ENCODE data around the gene PFN2.
A peak's percentile ranks its signal among the peaks of the same experiment; 100 is the strongest.

PFN2 gene

DNA sequence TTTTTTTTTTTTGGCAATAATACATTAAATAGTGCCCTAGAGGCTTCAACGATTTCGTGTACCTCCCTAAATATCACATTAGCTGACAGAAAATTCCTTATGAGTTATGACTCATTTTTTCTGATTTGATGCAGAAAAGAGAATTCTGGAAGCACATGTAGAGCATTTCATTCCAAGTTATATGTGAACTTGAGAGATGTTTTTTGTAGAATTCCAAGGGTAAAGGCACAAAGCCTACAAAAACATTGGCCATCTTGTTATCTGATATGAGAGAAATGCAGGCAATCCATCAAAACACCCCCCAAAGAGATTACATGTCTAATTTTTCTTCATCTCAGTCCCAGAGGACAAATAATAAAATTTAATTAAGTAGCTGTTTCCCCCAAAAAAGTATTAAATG is 6.7 kb upstream of the PFN2 start:
- Mint-ChIP-seq H3K27me3 (peaks cover 5% of the 10 kb centered on the region), H3K27ac (no peak overlapping the region), H3K9me3 (ENCODE audit: low read depth) (no peaks in the 10 kb centered on the region), H3K4me3 (no peak overlapping the region), H3K4me1 (ENCODE audit: low read depth) (no peaks in the 10 kb centered on the region), H3K36me3 (no peaks in the 10 kb centered on the region)

- peaks cover 8% of the 10 kb centered on the region for H3K4me1 Mint-ChIP-seq (ENCODE audit: low read depth)
- no peaks in the 10 kb centered on the region for H3K36me3 Mint-ChIP-seq
- no peaks in the 10 kb centered on the region for H3K9me3 Mint-ChIP-seq (ENCODE audit: low read depth)
- no peak overlapping the region for H3K4me3 Mint-ChIP-seq
- peaks cover 13% of the 10 kb centered on the region for H3K27me3 Mint-ChIP-seq
- no peak overlapping the region for H3K27ac Mint-ChIP-seq
These were observed 5.2 kb upstream of the PFN2 start for GRCh38 chr3:149975919-149976318.

GRCh38 chr3:149971403-149972075 is 844 bp upstream of the PFN2 start:
- H3K27me3 Mint-ChIP-seq, result peaks cover 15% of the 10 kb centered on the region

GRCh38 chr3:149969940-149970715 is 567 bp downstream of the PFN2 start:
- Mint-ChIP-seq H3K27me3 (peaks cover 15% of the 10 kb centered on the region), H3K27ac (peak overlapping the region; percentile 54), H3K36me3 (no peaks in the 10 kb centered on the region), H3K9me3 (ENCODE audit: low read depth) (no peaks in the 10 kb centered on the region), H3K4me3 (peak overlapping the region; percentile 92), H3K4me1 (ENCODE audit: low read depth) (peaks cover 20% of the 10 kb centered on the region)

More at GRCh38 chr3:149971403-149972075, 844 bp upstream of the PFN2 start:
- Mint-ChIP-seq H3K4me3 (peak overlapping the region; percentile 90), H3K27ac (peak overlapping the region; percentile 76), H3K36me3 (no peaks in the 10 kb centered on the region), H3K4me1 (ENCODE audit: low read depth) (peaks cover 20% of the 10 kb centered on the region), H3K9me3 (ENCODE audit: low read depth) (no peaks in the 10 kb centered on the region)

DNA sequence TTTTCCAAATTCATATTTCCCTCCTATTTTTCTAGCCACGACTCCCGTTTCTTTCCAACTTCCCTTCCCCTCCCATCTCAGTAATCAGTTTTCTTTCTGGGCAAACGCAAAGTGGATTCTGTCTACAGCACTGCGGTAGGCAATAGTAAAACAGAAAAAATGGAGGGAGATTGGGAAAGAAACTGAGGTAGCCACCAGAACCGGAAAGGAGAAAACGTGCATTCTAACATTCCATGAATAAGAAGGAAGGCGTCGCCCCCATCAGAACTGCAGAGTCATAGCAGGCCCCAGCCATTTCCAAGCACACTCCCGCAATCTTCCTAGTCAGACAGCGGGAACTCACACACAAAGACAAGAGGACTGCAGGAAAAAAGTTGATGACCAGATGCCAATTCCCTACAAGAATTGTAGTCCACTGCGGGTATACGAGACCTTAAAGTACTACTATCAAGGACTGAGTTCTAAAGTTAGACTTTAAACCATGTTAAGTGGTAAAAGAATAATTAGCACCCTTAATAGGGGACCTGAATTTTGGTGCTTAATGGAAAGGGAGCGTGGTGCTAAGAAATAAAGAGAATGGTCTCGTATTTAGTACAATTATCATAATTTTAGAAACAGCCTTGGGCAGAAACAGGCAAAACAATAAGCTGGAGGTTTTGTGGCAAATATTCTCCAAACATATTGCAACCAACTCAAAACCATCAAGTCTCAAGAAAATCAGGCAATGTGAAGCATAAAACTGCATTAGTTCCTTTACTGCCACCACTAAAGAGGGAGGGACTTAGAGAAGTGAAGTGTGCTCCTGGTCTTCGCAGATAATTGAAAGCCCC is 1.4 kb downstream of the PFN2 start:
- no peaks in the 10 kb centered on the region for H3K36me3 Mint-ChIP-seq
- H3K4me3 Mint-ChIP-seq, result peak overlapping the region; percentile 92
- H3K9me3 Mint-ChIP-seq (ENCODE audit: low read depth), result no peaks in the 10 kb centered on the region
- H3K4me1 Mint-ChIP-seq (ENCODE audit: low read depth), result peaks cover 20% of the 10 kb centered on the region
- H3K27me3 Mint-ChIP-seq, result peaks cover 15% of the 10 kb centered on the region
- peak overlapping the region; percentile 54 for H3K27ac Mint-ChIP-seq

DNA sequence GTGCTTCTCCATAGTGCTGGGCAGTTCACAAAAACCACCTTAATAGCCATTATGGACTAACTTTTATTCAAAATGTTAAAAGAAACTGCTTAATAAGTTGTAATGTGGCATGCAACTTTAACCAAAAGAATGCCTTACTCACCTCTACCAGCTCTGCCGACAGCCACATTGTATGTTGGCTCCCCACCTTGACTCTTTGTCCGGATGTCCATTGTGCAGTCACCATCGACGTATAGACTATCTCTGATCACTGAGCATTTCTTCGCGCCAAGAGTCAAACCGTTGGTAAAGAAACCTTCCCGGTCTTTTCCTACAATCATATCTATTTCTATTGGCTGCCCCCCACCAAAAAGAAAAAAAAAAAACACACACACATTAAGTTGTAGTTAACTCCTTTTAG is 2.5 kb downstream of the PFN2 start:
- no peaks in the 10 kb centered on the region for H3K9me3 Mint-ChIP-seq (ENCODE audit: low read depth)

GRCh38 chr3:149967086-149967685 is 3.5 kb downstream of the PFN2 start:
- Mint-ChIP-seq H3K27me3 (peaks cover 8% of the 10 kb centered on the region), H3K4me3 (no peak overlapping the region), H3K27ac (no peak overlapping the region), H3K9me3 (ENCODE audit: low read depth) (no peaks in the 10 kb centered on the region), H3K4me1 (ENCODE audit: low read depth) (peaks cover 20% of the 10 kb centered on the region), H3K36me3 (no peaks in the 10 kb centered on the region)

More for the DNA sequence above, 2.5 kb downstream of the PFN2 start:
- Mint-ChIP-seq H3K27me3 (peaks cover 12% of the 10 kb centered on the region), H3K4me1 (ENCODE audit: low read depth) (peaks cover 20% of the 10 kb centered on the region), H3K4me3 (no peak overlapping the region), H3K27ac (no peak overlapping the region), H3K36me3 (no peaks in the 10 kb centered on the region)

DNA sequence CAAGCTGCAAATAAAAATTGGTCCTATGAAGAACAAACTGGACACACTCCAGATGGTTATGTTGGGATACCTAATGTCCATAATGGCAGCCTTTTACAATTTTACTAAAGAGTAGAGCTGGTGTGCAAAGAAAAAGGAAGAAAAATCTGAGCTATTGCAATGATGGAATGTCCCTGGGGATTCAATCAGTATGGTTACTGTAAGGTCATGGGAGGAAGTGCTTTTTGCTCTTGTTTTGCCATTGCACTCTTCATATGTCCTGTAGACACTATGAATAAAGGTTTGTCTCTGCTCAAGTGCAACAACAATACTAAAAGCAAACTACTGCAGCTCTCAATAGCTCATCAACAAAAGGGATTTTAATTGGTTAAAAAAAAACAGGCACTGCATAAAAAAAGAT is 5.4 kb downstream of the PFN2 start:
- Mint-ChIP-seq H3K9me3 (ENCODE audit: low read depth) (no peaks in the 10 kb centered on the region), H3K27me3 (peaks cover 2% of the 10 kb centered on the region), H3K36me3 (no peaks in the 10 kb centered on the region), H3K4me3 (no peak overlapping the region), H3K4me1 (ENCODE audit: low read depth) (peaks cover 13% of the 10 kb centered on the region), H3K27ac (no peak overlapping the region)

DNA sequence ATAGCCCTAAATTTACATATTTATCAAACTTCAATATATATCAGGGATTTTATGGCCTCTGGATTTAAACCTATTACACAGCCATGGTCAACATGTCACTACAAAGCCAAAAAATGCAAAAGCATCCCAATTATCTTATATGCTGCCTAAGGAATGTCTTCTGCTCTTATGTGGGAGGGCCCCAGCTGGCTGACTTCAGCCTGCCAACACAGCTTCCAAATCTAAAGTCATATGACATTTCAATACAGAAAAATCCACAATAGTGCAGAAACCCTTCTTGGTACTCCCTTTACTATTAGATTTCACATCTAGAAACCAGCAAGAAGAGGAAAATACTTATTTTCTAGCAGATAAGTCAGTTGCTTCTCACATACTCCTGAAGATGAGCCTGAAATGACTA is 6.4 kb downstream of the PFN2 start:
- Mint-ChIP-seq H3K27me3 (peaks cover 2% of the 10 kb centered on the region), H3K27ac (no peak overlapping the region), H3K4me1 (ENCODE audit: low read depth) (peaks cover 6% of the 10 kb centered on the region), H3K9me3 (ENCODE audit: low read depth) (no peaks in the 10 kb centered on the region), H3K36me3 (no peaks in the 10 kb centered on the region), H3K4me3 (no peak overlapping the region)

- no peak overlapping the region for H3K4me3 Mint-ChIP-seq
- H3K9me3 Mint-ChIP-seq (ENCODE audit: low read depth), result no peaks in the 10 kb centered on the region
- H3K27ac Mint-ChIP-seq, result no peak overlapping the region
- H3K27me3 Mint-ChIP-seq, result peaks cover 2% of the 10 kb centered on the region
- no peaks in the 10 kb centered on the region for H3K36me3 Mint-ChIP-seq
- H3K4me1 Mint-ChIP-seq (ENCODE audit: low read depth), result peaks cover 2% of the 10 kb centered on the region
These were observed 7.2 kb downstream of the PFN2 start for GRCh38 chr3:149963485-149963884.

DNA sequence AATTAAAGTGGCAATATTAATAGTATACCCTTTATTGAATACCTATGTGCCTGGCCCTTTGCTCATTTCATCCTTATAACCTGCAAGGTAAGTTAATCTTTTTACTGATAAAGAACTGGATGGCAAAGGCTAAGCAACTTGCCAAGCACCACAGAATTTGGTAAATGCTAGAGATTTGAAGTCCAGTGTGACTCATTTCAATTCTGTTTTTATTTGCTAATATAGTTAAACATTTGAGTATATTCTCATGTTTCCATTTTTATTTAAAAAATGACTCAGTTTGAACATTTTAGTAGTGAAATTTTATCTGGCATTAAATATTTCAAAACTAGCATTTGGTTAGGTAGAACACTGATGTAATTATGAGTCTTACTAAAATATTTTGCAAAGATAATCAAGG is 11.3 kb downstream of the PFN2 start:
- Mint-ChIP-seq H3K36me3 (peaks cover 4% of the 10 kb centered on the region), H3K27me3 (no peaks in the 10 kb centered on the region), H3K4me1 (ENCODE audit: low read depth) (peaks cover 14% of the 10 kb centered on the region), H3K27ac (no peak overlapping the region), H3K4me3 (no peak overlapping the region), H3K9me3 (ENCODE audit: low read depth) (no peaks in the 10 kb centered on the region)

- peaks cover 6% of the 10 kb centered on the region for H3K36me3 Mint-ChIP-seq
- no peaks in the 10 kb centered on the region for H3K27me3 Mint-ChIP-seq
- no peak overlapping the region for H3K27ac Mint-ChIP-seq
- peaks cover 22% of the 10 kb centered on the region for H3K4me1 Mint-ChIP-seq (ENCODE audit: low read depth)
- no peak overlapping the region for H3K4me3 Mint-ChIP-seq
- H3K9me3 Mint-ChIP-seq (ENCODE audit: low read depth), result no peaks in the 10 kb centered on the region
These were observed 12.4 kb downstream of the PFN2 start for GRCh38 chr3:149958171-149958796.

DNA sequence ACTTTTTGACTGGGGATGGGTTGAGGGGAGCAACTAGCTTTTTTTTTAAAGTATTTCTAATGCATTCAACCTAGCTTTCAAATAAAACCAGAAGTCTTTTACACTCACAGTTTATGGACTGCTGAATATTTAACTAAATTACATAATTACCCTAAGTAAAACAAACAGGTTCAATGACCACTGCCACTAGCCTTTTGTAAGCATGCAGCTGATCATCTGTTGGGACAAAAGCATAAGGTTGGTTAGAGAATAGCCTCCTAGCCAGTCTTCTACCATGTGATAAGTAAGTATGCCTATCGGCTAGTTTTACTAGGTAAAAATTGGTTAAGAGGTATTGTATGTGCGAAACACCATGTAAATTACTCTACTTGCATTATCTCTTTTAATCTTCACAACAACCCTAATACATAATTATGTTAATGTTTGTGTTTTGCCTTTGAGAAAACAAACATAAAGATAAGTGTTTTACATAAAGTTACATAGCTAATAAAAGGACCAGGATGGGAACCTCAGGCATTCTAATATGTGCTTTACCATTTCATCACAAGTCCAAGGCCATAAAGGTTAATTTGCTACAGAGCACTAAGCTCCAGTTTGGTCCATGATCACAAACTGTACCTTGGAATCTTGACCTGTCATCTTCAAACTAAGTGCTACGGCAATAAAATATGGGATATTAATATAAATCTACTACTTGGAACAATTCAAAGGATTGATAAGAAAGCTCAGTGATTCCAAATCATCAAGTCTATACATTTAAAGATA is 13.2 kb downstream of the PFN2 start:
- Mint-ChIP-seq H3K9me3 (ENCODE audit: low read depth) (no peaks in the 10 kb centered on the region), H3K36me3 (peaks cover 8% of the 10 kb centered on the region), H3K27me3 (no peaks in the 10 kb centered on the region), H3K27ac (no peak overlapping the region), H3K4me3 (no peak overlapping the region), H3K4me1 (ENCODE audit: low read depth) (peaks cover 27% of the 10 kb centered on the region)

DNA sequence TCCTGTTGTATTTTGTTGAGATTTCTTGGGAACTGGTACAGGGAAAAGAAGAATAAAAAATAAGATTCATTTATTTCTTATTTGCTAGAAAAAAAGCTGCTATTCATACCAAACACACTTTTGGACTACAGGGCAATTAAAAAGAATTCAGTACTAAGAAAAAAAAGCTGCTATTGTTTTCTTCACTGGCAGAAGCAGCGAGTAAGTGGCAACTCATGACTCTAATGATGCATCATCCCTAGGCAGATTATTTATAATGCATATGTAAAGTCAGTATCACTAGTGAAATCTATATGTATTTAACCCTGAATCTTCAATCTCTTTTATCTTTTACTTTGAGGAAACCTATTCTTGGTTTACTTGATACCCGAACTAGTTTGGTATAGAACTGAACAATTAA is 15.2 kb downstream of the PFN2 start:
- Mint-ChIP-seq H3K27me3 (no peaks in the 10 kb centered on the region), H3K9me3 (ENCODE audit: low read depth) (no peaks in the 10 kb centered on the region), H3K4me1 (ENCODE audit: low read depth) (peaks cover 34% of the 10 kb centered on the region), H3K4me3 (no peak overlapping the region), H3K27ac (no peak overlapping the region), H3K36me3 (peaks cover 8% of the 10 kb centered on the region)

Data from activated naive CD8-positive, alpha-beta T cell (primary cell).